CD4-positive, alpha-beta T cell treated with Interleukin-10 for 1 hour (primary cell): ENCODE data around the gene SLAMF8.

ENCODE experiments used
- DNase-seq: peaks from one replicate; pipeline ENCODE4 v3.0.0-alpha.2; 2020

The SLAMF8 gene

DNA sequence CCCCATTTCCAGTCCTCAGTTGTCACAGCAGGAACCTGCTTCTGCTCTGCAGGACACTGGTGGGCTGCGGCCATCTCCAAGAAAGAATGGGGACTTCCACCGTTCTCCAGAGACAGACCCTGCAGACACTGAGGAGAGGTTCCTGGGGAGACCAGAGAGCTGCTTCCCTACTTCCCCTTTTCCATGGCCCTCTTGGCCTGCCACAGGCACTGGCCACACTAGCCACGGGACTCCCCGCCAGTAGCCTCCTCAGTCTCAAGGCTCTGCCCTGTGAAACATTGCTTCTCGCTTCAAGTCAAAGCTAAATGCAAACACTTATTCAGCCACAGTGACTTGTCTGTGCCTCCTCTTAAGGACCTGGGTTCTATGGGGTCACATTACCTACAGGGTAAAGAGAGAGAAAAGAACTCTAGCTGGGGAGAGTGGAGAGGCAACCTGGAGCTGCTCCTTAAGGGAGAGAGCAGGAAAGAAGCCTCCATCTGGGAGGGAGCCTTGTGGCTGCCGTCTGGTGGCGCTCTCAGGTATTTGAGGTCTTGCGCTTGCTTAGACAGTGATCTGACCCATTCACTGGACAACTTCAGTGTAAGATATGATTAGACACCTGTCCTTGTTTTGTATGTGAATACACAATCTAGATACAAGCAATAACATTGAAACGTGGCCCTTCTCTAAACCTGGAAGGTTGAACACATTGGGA, 5.4 kb upstream of the SLAMF8 start:
- no peak for DNase-seq

DNA sequence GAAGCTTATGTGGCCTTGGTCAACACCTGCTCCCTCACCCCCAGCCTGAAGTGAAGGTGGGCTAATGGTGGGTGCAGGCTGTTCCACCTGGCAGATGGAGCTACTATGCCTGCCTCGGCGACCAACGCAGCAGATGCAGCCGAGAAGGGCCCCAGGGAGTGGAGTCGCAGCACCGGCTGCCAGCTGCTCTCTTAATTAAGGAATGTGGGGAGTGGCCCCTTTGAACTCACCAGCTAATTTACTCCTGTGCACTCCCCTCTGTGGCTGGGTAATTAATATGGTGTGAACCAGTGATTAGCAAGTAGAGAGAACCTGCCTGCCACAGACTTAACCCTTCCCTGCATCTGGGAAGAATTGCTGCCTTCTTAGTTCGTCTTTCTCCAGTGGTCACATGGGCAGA, 3.3 kb upstream of the SLAMF8 start:
- DNase-seq = no peak

DNA sequence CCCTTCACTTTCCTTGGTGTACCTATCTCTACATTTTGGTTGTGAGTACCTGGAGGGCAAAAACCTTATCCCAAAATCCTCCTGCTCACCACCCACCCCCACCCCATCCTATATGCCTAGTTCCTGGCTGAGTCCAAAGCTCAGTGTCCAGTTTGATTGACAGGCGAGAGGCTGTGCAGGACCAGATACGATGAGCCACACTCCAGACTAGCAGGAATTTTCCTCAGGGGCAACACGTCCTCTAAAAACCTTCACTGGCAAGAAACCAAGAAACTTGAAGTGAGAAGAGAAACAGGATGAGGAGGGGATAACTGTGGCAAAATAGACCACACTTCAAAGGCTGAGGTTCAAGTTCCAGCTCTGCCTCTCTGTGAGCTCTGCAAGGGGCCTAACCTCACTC, 1.1 kb upstream of the SLAMF8 start:
- peak; percentile 2 for DNase-seq

DNA sequence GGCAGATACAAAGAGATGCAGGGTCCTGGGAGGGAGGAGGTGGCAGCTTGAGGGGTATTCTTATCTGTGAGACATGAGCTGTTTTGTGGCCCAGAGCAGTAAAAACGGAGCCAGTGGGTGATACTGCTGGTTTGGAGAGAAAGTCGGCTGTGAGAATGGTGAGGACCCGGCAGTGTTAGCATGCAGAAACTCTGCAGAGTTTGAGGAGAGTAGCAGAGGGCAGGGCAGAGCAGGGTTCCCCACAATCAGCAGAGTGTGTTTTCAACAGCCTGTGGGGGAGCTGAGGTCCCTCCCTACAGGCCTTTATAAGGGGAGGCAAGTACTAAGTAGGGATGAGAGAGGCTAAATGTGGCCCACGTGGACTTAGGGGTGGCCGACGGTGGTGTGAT, 423 bp downstream of the SLAMF8 start:
- peak; percentile 7 for DNase-seq

DNA sequence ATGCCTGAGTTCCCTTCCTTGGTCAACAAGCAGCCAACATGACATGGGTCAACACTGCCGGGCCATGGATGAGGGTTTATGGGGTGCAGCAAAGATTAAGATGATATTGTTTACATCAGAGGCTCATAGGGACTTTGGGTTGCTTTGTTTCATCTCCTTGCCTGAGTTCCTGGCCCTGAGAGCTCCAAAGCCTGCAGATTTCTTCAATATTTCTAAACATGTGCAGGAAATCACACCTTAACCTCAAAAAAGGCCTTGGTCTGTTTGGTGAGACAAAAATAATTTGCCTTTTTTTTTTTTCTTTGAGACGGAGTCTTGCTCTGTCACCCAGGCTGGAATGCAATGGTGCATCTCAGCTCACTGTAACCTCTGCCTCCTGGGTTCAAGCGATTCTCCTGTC, 876 bp downstream of the SLAMF8 start:
- DNase-seq = peak; percentile 51

DNA sequence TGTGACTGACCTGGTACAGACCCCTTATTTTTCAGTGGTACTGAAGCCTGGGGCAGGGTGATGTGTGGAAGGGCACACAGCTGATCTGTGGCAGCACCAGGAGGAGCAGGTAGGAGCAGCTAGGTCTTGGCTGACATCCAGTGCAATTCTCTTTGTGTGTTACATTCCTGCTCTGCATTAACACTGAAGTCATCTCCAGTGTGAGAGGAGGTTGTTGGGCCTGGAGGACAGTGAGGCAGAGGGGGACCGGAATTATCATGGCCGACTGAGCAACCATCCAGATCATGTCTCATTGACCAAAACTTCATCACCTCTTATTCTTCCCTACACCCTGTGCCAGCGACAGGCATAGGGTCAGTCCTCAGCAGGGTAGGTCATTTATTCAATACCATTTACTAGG, 1.5 kb downstream of the SLAMF8 start:
- no peak for DNase-seq

DNA sequence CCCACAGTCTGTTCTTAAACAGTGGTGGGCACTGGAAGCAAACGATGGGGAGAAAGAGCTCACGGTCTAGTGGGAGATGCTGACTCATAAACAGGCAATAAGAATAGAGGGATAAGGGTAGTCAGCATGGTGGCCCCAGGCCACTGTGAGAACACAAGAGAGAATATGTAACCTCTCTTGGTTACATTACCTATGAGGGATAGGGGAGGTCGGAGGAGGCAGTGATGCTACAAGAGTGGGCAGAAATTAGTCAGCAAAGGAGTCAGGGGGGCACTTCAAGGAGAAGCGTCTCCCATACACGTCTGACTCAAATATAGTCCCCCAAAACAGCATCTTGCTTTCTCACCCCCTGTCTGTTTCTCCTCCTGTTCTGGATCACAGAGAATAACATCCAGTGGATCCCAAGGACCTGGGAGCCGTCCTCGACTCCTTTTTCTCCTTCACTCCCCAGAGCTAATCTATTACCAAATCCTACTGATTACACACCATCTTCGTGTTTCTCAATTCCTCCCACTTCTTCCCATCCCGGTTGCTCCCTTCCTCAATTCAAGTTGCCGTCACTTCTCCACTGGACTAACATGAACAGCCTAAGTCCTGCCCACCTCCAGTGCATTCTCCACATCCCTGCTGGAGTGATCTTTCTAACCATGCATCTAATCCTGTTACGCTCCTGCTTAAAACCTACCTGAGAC, 2.1 kb downstream of the SLAMF8 start:
- no peak for DNase-seq

DNA sequence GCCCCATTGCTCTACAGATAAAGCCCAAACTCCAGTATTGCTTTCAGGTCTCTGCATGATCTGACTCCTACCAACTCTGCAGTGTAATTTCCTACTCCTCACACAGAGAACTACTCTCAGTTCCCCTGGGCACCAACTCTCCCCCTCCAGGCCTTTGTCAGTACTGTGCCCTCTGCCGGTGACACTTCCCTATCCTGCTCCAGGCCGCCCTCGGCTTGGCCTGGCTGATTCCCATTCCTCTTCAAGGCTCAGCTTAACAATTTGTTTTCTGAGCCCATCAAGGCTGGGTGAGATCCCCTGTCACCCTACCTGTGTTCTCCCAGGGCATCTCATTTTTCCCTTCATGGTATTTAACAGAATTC, 2.6 kb downstream of the SLAMF8 start:
- peak; percentile 4 for DNase-seq

DNA sequence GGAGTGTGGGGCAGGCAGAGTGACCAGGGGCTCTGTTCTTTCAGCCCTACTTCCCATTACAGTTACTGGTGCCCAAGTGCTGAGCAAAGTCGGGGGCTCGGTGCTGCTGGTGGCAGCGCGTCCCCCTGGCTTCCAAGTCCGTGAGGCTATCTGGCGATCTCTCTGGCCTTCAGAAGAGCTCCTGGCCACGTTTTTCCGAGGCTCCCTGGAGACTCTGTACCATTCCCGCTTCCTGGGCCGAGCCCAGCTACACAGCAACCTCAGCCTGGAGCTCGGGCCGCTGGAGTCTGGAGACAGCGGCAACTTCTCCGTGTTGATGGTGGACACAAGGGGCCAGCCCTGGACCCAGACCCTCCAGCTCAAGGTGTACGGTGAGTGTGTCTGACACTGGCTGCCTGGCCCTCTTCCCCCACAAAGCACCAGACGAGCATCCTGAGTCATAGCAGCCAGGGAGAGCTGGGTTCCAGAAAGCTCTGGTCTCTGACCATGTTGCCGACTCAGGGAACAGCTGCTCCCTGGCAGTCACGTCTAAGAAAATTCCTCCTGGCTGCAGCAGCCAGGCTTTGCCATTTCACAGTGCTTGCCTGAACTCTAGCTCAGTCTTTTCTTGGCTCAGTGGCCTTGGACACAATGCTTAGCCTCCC, 3.3 kb downstream of the SLAMF8 start:
- no peak for DNase-seq

DNA sequence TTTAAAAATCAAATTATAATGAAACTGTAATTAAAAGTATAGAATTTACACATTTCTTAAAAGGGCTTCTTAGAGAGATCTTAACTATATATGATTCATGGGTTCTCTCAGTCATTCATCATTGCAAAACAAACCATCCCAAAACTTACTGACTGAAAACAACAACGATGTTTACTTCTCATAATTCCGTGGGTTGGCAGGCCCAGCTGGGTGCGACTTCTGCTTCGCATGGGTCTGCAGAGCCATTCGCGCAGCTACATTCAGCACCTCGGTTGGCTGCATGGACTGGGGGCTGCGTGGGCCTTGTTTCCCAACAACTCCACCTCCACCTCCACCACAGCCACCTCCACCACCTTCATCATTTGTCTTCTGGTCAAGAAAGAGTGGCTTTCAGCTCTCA, 4.0 kb downstream of the SLAMF8 start:
- DNase-seq = no peak

DNA sequence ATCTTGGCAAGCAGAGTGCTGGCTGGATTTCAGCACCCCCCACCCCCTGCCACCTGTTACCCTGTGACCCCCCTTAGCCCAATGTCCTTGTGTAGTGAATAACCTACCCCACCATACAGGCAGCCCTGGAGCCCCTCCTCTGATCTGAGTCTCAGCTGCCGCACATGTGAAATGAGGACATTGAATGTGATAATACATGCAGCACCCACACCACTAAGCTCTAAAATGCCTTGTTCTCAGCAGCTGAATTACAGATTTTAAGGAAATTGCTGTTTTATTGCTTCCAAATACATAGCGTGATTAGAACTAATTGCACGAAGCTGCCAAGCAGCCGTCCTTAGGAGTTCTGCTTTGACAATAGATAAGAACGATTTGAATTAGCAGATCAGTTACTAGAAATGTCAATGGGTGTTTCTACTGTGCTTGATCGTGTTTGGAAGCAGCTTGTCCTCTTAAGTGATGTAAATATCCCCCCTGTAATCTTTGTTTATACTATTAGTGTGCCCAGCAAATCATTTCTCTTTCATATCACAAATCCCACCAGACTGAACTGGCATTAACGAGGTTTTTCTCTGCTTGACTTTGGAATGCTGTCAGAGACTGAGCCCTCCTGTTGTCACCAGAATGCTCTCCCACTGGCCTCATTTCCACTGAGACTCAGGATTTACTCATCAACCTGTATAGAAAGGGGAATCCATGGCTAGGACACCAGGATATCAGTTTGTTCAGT, 4.9 kb downstream of the SLAMF8 start:
- no peak for DNase-seq

DNA sequence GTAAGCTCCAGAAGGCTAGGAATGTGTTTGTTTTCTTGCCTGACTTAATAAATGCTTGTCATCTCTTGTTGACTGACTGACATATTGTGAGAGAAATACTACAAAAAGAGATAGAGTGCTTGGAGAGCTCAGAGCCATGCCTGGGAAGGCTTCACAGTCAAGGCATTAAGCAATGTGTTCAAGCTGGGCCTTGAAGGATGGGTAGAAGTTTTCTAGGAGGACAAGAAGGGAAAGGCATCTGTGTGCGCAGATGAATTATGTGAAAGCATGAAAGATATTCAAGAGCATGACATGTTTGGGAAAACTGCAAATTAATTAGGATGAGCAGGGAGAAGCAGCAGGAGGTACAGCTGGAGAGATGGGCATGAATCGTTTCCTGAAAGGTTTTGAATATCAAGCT, 5.6 kb downstream of the SLAMF8 start:
- DNase-seq = no peak

DNA sequence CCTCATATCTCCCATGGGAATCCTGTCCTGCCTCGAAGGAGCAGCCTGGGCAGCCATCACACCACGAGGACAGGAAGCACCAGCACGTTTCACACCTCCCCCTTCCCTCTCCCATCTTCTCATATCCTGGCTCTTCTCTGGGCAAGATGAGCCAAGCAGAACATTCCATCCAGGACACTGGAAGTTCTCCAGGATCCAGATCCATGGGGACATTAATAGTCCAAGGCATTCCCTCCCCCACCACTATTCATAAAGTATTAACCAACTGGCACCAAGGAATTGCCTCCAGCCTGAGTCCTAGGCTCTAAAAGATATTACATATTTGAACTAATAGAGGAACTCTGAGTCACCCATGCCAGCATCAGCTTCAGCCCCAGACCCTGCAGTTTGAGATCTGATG, 8.7 kb downstream of the SLAMF8 start:
- DNase-seq = no peak

DNA sequence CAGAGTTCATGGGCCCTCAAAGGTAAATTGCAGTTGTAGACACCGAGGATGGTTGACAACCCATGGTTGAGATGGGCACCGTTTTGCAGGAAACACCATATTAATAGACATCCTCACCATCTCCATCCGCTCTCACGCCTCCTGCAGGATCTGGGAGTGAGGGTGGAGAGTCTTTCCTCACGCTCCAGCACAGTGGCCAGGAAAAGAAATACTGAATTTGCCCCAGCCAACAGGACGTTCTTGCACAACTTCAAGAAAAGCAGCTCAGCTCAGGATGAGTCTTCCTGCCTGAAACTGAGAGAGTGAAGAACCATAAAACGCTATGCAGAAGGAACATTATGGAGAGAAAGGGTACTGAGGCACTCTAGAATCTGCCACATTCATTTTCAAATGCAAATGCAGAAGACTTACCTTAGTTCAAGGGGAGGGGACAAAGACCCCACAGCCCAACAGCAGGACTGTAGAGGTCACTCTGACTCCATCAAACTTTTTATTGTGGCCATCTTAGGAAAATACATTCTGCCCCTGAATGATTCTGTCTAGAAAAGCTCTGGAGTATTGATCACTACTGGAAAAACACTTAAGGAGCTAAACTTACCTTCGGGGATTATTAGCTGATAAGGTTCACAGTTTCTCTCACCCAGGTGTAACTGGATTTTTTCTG, 9.3 kb downstream of the SLAMF8 start:
- no peak for DNase-seq

DNA sequence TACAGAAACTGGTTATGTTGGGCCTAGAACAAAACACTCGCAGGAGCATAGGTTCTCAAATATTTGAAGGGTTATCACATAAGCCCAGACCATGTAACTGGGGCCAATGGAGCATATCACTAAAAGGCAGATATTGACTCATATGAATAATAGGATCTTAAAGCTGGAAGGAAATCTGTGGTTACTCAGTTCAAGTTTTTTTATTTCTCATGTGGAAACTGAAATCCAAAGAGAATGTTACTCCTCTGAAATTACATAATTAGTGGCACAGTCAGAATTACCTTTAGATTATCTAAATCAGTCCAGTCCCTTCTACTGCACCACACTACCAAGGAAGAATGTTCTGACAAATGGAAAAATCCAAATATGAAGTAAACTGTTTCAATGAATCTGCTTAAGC, 12.0 kb downstream of the SLAMF8 start:
- DNase-seq = no peak

DNA sequence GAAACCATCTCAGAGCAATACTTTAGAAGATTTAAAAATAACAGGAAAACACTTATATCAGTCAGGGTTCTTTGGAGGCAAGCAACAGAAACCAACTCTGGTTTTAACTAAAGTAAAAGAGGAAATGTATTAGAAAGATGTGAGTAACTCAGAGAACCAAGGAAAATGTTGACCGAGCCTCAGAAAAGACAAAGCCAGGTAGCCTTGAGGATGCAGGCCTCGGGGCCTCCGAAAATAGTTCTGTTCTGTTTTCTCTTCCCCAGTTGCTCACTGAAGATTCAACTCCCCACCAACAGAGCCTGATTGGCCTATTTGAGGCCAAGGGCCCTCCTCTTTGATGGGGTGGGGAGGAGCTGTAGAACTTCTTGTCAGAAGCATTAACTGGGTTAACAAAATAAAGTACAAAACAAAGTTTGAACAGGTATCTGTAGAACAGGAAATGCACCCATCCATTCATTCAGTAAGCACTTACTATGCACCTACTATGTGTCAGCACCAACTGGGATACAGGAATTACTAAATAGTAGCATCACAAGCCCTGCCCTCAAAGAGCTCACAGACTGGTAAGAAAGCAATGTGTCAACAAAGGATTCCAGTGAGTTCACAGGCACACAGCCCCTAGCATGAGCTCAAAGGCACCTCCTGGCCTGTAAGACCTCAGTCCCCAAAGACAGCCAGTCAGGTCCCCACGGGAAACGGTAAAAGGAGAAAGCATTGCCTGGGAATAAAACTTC, 12.6 kb downstream of the SLAMF8 start:
- DNase-seq = no peak

DNA sequence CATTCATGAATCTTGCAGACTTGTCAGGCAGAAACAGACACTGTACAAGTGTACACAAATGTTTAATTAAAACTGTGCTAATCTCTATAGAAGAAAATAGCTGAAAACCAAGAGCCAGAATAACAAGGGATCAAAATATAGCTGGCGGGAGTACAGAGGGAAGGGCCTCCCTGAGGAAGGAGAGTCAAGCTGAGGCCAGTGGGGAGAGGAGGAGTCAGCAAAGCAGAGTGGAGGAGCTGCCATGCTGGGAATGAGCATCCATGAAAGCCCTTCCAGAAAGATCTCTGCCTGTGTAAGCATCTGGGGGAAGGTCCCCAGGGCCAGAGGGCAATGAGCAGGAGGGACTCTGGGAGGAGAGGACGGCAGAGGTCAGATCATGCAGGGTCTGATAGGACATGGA, 15.1 kb downstream of the SLAMF8 start:
- no peak for DNase-seq

DNA sequence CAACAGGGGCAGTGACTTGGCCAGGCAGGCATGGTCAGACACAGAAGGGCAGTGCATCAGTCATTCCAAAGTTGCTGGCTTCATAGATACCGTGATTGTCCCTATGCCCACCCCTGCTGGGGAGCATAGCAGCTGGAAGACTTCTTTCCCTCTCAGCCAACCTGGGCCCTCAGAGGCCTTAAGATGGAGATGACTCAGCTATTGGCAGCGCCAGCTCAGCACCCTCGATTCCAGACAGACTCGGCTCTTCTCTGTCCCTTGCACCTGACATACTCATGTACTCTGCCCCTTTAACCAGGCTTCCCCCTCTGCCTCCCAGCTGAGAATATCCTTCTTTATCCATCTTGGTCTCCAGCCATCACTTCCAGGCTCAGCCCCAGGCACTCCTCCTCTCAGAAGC, 16.8 kb downstream of the SLAMF8 start:
- no peak for DNase-seq

DNA sequence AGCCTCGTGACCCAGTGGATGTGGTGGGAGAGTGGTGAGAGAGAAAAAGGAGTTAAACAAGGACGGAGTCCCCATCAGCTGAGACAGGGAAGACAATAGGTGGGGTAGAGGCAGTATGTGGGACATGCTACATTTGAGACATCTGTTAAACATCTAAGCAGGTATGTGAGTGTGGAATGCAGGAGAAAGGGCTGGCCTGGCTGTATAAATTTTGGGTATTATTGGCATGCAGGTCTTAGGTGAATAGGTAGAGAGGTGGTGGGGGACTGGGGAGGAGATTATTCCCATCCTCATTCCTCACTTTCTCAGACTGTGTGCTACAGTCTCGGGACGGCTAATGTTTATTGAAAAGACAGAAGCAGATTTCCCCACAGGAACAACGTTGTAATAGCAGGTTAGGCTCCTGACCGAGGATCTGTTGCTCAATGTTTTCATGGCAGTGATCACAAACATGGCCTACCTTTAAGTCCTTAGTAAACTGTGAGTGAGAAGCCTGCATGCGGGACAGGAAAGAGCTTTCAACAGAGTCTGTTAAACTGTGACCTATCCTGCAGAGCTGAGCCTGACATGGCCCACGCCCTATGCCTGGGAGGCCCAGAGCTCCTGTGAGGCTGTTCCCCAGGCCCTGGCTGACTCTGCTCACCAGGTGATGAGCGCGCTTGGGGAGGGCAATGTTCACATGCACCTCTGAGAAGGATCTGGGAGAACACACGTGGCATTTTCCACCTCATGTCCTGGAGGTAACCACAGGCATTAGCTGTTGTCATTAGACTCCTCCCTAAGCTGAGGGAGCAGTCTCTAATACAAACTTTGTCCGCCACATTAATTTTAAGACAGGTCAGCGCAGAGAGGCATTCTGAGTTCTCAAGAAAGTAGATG, 19.3 kb downstream of the SLAMF8 start:
- DNase-seq = no peak

DNA sequence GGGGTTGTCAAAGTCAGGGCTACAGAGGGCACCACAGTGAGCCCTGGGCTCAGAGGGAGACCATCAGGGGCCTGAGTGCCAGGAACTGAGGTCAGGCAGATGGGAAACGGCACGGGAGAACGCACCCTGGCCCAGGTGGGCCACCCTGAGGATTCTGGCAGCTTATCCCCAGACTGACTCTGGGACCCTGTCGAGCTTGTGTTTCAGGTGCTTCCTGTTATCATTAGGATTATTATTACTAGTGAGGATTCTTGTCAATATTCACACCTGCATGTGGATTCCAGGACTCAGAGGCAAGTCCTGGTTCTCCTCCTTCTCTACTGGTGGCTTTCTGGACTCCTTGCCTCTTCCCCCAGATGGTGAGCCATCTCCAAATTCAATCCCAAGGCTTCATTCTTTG, 20.6 kb downstream of the SLAMF8 start:
- no peak for DNase-seq

DNA sequence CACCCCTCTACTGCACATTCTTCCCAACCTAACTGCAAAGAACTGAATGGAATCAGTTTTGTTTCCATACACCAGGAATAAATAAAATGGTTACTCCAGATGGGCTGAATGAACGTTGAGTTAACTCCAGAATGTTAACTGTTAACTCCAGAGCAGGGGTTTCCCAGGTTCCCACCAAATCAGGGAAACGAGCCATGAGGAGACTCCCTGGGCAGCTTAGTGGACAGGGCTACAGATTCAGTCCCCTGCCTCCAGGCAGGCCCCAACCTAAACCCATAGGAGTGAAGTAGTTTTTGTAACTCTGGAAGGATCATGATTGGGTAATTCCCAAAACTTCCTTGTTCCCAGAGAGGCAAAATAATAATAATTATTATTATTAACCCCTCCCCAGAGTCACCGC, 21.7 kb downstream of the SLAMF8 start:
- DNase-seq = no peak
